ENCODE results near the gene DHCR24.

The DHCR24 gene

DNA sequence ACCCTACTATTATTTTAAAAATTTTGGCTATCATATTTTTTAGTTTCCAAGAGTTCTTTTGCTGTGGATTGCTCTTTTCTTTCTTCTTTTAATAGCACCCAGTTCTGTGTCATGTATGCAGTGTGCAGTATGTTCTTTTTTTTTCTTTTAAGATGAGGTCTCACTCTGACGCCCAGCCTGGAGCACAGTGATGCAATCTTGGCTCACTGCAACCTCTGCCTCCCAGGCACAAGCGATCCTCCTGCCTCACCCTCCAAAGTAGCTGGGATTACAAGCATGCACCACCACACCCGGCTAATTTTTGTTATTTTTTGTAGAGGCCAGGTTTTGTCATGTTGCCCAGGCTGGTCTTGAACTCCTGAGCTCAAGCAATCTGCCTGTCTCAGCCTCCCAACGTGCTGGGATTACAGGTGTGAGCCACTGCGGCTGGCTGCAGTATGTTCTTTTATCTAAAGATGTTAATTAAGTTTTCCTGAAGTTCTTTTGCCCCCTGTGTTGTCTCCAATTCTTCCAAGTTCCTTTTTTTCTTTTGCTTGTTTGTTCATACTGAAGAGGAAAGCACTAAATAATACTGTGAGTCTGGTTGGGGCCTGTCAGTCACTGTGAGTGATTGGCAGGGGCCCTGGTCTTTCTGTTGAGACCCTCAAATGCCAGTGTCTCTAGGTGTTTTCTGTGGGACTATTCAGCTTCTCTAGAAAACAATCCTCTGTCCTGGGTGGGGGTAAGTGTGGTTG is 68.4 kb downstream of the DHCR24 start:
- DNase-seq: no peak
- H3F3A ChIP-seq (ENCODE audit: insufficient read depth, low read length): no peaks in the 10 kb centered on the region
- no peaks in the 10 kb centered on the region for H3K36me3 ChIP-seq (replicated peaks; ENCODE audit: insufficient read depth, low read length)
- no peaks in the 10 kb centered on the region for H3K9me3 ChIP-seq (replicated peaks; ENCODE audit: insufficient read depth, low read length)
- TF ChIP-seq, protein P1, sequence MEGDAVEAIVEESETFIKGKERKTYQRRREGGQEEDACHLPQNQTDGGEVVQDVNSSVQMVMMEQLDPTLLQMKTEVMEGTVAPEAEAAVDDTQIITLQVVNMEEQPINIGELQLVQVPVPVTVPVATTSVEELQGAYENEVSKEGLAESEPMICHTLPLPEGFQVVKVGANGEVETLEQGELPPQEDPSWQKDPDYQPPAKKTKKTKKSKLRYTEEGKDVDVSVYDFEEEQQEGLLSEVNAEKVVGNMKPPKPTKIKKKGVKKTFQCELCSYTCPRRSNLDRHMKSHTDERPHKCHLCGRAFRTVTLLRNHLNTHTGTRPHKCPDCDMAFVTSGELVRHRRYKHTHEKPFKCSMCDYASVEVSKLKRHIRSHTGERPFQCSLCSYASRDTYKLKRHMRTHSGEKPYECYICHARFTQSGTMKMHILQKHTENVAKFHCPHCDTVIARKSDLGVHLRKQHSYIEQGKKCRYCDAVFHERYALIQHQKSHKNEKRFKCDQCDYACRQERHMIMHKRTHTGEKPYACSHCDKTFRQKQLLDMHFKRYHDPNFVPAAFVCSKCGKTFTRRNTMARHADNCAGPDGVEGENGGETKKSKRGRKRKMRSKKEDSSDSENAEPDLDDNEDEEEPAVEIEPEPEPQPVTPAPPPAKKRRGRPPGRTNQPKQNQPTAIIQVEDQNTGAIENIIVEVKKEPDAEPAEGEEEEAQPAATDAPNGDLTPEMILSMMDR (IDR thresholded peaks at IDR 0.05; ENCODE audit: low read length): no peak
- TF ChIP-seq EZH2 (optimal IDR thresholded peaks at IDR 0.05; ENCODE audit: low read depth, low read length): no peak
- no peak for TF ChIP-seq EZH2phosphoT487 (IDR thresholded peaks at IDR 0.05; ENCODE audit: low read length)
- H3K27ac ChIP-seq (ENCODE audit: low read length): no peak overlapping the region
- H3K79me2 ChIP-seq (ENCODE audit: low read length): no peaks in the 10 kb centered on the region
- H3K4me1 ChIP-seq (ENCODE audit: low read length): no peaks in the 10 kb centered on the region
- no peaks in the 10 kb centered on the region for H3K9me2 ChIP-seq (replicated peaks; ENCODE audit: insufficient read depth, low read length)
- H3K4me3 ChIP-seq (ENCODE audit: low read length): no peak overlapping the region
- no peaks in the 10 kb centered on the region for H4K20me1 ChIP-seq (ENCODE audit: insufficient read depth, low read length)
- no peak overlapping the region for H3K4me2 ChIP-seq (ENCODE audit: low read depth, low read length)
- no peaks in the 10 kb centered on the region for H3K27me3 ChIP-seq (replicated peaks; ENCODE audit: insufficient read depth, low read length)
- no peak overlapping the region for H2AFZ ChIP-seq (ENCODE audit: low read length)
- H3K9ac ChIP-seq (ENCODE audit: low read length): no peak overlapping the region

DNA sequence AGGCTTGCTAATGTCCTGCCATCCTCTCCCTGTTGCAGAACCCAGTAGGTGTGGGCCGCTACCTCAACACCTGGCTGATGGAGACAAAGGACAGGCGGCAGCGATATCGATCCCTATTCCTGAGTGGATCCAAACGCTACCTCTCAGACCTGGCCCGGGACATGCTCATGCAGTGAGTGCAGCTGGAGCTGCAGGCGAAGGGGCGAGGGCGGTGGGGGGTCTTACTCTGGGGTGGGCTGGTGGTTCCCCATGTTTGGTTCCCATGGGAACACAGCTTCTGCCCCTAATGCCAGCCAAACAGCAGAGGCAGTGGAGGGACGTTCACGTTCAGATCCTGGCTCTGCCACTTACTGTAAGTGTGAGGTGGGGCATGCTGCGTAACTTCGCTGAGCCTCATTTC is 70.0 kb downstream of the DHCR24 start:
- Histone ChIP-seq H3K27ac (ENCODE audit: low read length) (no peak overlapping the region), H3K9me3 (replicated peaks; ENCODE audit: insufficient read depth, low read length) (no peaks in the 10 kb centered on the region), H3F3A (ENCODE audit: insufficient read depth, low read length) (no peaks in the 10 kb centered on the region), H4K20me1 (ENCODE audit: insufficient read depth, low read length) (no peaks in the 10 kb centered on the region), H2AFZ (ENCODE audit: low read length) (no peak overlapping the region), H3K4me1 (ENCODE audit: low read length) (no peaks in the 10 kb centered on the region), H3K9ac (ENCODE audit: low read length) (no peak overlapping the region), H3K4me2 (ENCODE audit: low read depth, low read length) (no peak overlapping the region), H3K36me3 (replicated peaks; ENCODE audit: insufficient read depth, low read length) (no peaks in the 10 kb centered on the region), H3K4me3 (ENCODE audit: low read length) (no peak overlapping the region), H3K27me3 (replicated peaks; ENCODE audit: insufficient read depth, low read length) (no peaks in the 10 kb centered on the region), H3K9me2 (replicated peaks; ENCODE audit: insufficient read depth, low read length) (no peaks in the 10 kb centered on the region), H3K79me2 (ENCODE audit: low read length) (no peaks in the 10 kb centered on the region)
- TF ChIP-seq EZH2phosphoT487 (IDR thresholded peaks at IDR 0.05; ENCODE audit: low read length) (no peak), EZH2 (optimal IDR thresholded peaks at IDR 0.05; ENCODE audit: low read depth, low read length) (no peak)
- TF ChIP-seq, protein P1 (IDR thresholded peaks at IDR 0.05; ENCODE audit: low read length): no peak
- no peak for DNase-seq

DNA sequence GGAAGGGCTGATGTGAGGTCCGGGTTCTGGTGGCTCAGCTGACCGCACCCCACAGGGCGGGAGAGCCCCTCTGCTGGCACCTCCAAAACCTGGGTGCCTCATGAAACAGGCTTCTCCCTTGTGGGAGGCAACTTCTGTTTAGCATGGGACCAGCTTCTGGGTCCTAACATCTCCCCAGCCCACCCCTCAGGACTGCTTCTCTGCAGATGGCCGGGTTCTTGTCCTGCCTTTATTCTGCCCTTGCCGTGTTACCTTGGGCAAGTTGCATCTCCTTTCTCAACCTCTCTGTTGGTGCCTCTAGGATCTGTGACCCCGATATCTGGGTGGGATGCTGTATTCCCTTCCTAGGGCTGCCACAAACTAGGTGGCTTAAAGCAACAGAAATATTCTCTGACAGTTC is 70.9 kb downstream of the DHCR24 start:
- Histone ChIP-seq H2AFZ (ENCODE audit: low read length) (no peak overlapping the region), H3K79me2 (ENCODE audit: low read length) (no peaks in the 10 kb centered on the region), H3K9me2 (replicated peaks; ENCODE audit: insufficient read depth, low read length) (no peaks in the 10 kb centered on the region), H3K27me3 (replicated peaks; ENCODE audit: insufficient read depth, low read length) (no peaks in the 10 kb centered on the region), H3K4me2 (ENCODE audit: low read depth, low read length) (no peak overlapping the region), H3F3A (ENCODE audit: insufficient read depth, low read length) (no peaks in the 10 kb centered on the region), H4K20me1 (ENCODE audit: insufficient read depth, low read length) (no peaks in the 10 kb centered on the region), H3K4me1 (ENCODE audit: low read length) (no peaks in the 10 kb centered on the region), H3K9ac (ENCODE audit: low read length) (no peak overlapping the region), H3K4me3 (ENCODE audit: low read length) (no peak overlapping the region), H3K9me3 (replicated peaks; ENCODE audit: insufficient read depth, low read length) (no peaks in the 10 kb centered on the region), H3K36me3 (replicated peaks; ENCODE audit: insufficient read depth, low read length) (no peaks in the 10 kb centered on the region), H3K27ac (ENCODE audit: low read length) (no peak overlapping the region)
- DNase-seq: no peak
- TF ChIP-seq, protein P1 (IDR thresholded peaks at IDR 0.05; ENCODE audit: low read length): no peak
- TF ChIP-seq EZH2 (optimal IDR thresholded peaks at IDR 0.05; ENCODE audit: low read depth, low read length) (no peak), EZH2phosphoT487 (IDR thresholded peaks at IDR 0.05; ENCODE audit: low read length) (no peak)
